GM18873 (cell line): ENCODE data around the gene BMP7.

Experiments
- ATAC-seq: cut with Tn5 transposase; IDR thresholded peaks from one replicate; pipeline ENCODE4 v1.9.1; 2021; ENCODE audit warnings: mild to moderate bottlenecking, moderate library complexity, moderate number of reproducible peaks; ENCODE audit not compliant: unreplicated experiment, low FRiP score

BMP7 gene

DNA sequence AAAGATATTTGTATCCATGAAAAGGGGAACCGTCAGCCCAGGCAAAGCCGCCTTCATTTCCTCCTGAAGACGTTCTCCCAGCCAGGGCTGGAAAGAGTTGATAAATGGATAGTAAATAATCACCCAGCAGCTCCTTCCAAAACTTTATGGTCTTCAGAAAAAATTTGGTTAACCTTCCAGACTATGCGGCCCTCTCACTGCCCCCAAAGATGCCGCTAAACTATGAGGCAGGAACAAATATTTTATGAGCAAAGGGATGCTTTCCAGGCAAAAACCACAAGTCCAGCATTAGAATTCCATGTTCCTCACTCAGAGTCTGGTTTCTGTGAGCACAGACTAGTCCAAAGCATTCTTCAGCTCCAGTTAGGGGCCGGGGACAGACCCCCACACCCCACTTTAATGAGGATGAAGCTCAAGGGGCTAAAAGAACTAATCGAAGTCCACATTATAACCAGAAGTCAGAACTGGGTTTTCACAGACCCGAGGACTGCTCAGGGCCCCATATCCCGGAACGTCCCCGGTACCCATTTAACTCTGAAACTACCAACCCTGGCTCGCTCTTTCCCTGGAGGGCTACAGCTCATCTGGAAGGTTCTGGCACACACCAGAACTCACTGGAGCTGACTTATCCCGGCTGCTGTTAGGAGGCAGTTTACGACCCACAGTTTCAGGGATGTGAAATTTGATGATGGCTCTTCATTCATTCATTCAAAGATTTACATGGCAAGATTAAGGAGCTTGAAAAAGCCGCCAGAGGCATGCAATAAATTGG lies 29.4 kb downstream of the BMP7 start:
- ATAC-seq = no peak

DNA sequence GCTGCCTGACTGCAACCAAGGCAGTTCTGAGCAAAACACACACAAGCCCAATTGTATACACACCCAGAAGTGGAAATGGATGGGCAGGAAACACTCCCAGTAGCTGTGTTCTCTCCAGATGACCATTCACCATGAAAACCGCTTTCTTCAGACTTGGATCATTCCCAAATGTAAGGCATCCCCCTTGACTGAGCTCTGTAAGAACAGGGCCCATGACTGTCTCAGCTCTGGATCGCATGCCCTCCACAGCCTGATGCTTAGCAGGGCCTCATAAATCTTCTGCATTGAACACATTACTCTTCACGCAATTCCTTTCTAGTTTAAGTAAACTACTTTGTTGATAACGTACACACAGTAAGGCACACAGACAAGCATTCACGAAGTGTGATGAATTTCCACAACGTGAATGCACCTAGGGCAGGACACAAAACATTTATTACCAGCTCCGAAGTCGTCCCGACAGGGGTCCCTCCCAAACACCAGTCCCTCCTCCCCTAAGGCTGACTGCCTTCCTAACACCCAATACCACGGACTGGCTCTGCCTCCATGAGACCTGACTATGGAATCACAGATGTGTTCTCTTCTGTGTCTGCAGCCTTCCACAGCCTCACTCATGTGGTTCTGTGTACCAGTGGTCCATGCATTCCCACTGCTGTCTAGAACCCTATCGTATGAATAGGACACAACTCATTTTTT lies 31.7 kb downstream of the BMP7 start:
- ATAC-seq = no peak

DNA sequence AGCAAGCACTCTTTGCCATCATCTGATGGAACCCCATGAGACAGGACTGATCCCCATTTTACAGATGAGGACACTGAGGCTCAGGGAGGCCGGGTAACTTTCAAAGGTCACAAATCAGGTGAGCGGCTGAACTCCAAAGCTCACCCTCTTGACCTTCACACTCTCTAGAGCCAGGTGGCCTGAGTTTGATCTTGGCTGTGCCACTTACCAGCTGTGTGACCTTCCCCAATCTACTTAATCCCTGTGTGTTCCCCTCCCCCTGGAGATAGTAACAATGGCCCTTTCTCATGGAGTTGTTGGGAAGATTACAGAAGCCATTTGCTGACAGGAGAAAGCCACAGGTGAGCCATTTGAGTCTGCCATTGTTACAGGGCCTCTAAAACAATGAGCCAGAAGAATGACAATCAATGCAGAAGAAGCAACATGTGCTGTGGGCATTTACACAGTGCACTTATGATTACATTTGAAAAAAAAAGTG lies 34.5 kb downstream of the BMP7 start:
- ATAC-seq = no peak

DNA sequence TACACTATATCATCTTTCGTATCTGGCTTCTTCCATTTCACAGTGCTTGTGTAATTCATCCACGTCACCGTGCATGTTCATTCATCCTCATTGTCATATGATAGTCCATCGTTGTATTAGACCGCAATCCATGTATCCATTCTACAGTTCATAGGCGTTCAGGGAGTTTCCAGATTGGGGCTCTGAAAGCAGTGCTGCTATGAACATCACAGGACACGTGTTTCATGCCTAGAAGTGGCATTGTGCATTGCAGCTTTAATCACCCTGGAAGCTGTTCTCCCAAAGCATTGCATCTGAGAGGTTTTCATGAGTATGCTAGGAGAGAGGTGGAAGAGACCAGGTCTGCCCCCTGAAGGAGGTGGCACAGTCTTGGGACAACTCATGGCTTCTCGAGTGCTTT lies 35.3 kb downstream of the BMP7 start:
- no peak for ATAC-seq

DNA sequence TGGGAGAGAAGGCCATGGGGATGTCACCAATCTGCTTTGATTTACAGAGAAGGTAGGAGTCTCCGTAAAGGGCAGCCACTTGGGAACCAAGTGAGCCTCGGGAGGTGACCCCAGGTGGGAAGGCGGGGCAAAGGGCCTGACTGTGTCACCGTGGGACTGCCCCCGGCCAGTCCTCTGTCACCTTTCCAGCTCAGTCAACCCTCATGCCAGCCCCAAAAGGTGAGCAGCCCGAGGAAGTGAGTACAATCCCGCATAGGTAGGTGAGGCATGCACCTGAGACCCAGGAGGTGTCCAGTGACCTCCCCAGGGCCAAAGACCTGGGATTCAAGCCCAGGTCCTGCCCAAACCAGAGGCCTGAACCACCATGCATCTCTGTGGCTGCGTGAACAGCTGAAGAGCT lies 36.2 kb downstream of the BMP7 start:
- ATAC-seq = no peak

DNA sequence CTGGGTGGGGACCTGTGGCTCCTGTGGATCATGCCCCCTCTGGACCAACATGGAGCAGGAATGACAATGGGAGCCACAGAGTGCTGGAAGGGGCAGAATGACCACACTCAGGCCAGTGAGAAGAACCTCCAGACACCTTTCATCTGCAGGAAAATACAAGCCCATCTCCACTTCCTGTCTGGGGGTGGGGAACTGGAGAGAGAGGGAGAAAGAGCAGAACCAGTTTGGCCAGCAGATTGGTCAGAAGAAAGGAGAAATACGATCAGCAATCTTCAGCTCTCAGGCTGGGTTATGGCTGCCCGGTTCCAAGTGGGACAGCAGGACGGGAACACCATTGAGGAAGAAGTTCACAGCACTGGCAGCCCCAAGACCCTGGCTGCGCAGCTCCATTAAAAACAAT lies 37.0 kb downstream of the BMP7 start:
- no peak for ATAC-seq

DNA sequence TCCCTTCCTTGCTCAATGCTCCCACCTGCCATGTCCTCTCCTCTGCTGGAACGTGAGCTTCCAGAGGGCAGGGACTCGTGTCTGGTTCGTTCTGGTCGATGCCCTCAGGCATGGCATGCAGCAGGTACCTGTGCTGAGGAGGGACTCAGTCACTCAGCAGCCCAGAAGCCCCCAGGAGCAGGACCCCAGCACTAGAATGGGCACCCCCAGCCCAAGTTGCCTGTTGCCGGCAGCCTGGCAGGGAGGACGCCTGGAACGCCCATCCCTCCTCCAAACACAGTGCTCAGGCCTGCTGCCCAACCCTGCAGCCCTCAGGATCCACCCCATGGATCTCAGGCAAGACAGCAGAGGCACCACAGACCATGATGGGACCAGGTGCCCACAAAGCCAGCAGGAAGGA lies 40.6 kb downstream of the BMP7 start:
- ATAC-seq = no peak

DNA sequence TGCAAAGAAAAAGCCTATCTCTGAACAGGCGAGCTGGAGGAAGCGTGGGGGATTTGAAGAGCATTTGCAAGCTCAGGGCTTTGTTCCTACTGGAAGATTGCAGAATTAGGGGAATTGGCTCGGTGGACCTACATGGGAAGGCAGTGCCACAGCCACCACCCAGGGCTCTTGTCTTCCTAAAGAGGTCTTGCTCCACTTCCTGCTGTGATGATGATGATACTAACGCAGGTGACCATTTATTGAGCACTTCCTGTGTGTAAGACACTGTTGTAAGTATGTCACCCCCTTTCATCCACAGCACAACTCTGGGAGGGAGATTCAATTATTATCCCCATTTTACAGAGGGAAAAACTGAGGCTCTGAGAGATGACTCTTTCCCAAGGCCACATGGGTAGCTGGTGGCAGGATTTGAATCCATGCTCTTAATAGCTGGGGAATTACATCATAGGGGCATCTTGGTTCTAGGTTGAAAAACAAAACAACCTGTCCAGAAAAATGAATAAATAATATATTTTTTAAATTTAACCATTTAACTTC lies 41.2 kb downstream of the BMP7 start:
- ATAC-seq = no peak

DNA sequence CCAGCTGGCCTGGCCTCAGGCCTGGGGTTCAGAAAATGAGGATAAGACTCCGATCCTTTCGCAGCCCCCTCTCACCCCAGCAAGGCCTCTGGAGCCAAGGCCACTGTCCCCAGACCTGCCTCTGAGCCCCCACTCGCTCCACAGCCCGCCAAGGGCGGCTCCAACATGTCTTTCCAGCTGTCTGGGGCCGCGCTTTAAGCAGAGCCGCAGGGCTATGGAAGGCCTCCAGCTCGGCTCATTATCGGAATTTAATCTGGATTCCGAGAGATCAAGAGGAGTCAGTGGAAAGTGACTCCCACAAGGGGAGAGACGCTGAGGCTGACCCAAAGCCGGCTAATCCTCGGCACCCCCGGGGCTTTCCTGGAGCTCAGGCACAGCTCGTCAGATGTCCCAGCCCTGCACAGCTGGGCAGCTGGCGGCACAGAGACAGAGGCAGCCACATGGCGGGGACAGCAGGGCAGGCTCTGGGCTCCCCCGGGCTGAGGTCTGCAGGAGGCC lies 41.8 kb downstream of the BMP7 start:
- no peak for ATAC-seq

DNA sequence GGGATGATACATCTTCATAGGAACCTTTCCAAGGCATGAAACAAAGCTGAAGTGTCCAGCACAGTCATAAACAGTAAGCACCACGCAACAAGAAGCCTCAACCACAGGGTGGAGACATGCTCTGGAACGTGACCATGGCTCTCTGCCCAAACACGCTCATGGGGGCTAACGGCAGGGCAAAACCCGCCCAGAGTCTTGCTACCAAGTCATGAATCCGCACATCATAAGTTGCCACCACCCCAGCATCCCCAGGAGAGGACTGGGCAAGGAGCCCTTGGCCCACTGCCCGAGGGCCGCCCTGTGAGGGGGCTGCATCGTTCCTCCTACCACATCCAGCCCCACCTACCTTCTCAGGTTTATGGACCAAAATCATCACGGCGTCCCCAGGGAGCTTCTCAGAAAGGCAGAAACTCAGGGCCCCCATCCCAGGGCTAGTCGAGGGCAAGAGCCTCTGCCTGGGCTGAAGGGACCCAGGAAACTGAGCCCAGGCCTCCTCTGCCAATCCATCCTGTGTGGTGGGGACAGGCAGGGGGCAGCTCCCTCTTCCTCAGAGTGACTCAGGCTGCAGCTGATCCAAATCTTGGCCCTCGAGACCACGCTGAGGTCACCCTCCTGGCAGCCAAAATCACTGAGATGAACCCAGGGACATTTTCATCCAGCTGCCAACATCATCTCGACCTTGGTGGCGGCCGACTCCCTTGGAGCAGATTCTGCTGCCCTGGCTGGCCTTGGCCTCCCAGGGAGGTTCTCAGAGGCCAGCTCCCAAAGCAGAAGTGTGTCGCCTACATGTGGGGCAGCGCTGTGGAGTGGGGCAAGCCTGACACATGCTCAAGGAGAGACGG lies 42.6 kb downstream of the BMP7 start:
- ATAC-seq = no peak

DNA sequence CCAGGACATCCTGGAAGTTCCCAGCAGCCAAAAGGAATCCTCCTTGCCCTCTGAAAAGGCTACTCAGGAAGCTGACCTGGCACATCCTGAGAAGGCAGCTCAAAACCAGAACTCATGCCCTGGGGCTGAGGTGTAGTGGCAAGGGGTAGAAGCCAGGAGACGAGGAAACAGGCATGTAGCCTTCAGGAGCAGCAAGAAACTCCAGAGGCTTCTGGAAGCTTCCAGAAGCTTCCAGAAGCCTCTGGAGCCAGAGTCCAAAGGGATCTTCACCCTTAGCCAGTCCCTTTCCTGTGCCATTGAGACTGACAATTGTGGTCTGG lies 43.9 kb downstream of the BMP7 start:
- no peak for ATAC-seq

DNA sequence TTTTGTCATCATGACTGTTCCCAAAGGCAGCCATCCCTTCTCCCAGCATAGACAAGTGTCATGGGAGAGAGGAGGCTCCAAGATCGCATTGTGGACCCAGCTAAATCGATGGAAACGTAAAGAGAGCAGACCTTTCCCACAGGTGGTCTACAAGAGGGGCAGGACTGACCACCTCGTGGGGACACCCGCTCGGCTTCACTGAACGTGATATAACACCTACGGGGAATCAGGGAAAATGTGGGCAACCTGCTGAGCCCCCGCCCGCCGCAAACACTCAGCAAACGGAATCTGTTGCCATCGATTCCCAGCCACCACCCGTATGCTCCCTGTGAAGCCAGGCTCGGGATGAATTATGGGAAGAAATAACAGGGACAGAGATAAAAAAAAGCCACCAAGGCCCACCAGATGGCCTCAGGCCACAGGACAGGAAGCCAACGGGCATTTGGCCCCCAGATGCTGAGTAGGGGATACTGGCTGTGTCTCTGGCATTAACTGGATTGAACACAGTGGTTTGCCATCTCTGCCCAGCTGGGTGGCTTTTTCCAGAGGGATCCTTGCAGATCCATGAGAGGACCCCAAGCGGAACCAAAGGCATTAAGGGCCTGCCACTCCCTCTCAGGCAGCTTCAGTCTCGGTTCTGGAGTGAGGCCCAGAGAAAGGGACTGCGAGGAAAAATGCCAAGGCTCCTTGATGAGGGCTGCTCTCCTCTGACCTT lies 44.4 kb downstream of the BMP7 start:
- no peak for ATAC-seq

DNA sequence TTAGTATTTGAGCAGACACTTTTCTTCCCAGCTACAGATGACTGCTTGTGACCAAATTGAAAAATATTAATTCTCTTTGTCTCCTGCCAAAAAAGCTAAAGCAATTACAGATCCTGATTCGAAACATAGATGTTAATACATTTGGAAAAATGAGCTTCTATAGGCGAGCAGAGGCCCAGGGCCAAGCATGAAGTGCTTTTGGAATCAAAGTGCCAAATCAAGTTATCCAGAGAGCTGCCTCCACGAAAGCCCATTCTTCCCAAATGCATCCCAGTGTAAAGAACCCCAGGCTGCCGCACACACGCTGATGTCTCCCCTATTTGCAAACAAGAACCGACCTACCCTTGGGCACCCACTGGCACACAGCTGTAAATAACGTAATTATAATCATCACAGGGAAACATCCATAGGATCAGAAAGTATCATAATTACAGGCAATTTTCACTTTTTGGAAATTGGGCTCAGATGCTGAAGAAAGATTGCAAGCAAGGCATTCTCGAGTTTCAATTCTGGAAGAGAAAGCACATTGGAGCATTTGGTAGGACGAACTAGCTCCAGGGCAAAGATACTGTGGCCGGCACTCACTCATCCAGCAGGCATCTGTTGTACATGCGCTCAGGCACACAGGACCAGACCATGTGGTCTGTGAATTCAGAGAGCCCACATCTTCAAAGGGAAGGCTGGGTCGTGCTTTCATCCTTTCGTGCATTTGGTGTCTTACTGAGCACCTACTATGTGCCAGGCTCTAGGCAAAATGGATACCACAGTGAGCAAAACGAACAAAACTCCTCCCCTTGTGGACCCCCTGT lies 45.9 kb downstream of the BMP7 start:
- ATAC-seq = no peak

DNA sequence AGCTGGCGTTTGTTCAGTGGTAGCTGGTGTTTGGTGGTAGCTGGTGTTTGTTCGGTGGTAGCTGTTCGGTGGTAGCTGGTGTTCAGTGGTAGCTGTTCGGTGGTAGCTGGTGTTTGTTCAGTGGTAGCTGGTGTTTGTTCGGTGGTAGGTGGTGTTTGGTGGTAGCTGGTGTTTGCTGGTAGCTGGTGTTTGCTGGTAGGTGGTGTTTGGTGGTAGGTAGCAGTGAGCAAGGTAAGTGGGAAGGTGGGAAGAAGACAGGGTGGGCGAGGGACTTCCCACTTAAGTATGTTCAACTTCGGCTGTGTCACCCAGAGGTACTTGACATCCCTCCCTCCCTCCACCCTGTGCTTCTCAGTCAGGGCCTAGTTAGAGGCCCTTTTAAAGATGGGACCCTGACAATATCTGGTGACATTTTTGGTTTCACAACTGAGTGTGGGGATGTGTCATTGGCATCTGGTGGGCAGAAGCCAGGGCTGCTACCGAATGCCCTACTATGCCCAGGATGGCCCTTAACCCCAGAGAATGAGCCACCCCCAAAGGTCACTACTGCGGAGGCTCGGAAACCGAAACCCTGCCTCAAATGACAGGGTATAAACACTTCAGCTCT lies 47.3 kb downstream of the BMP7 start:
- ATAC-seq = no peak

DNA sequence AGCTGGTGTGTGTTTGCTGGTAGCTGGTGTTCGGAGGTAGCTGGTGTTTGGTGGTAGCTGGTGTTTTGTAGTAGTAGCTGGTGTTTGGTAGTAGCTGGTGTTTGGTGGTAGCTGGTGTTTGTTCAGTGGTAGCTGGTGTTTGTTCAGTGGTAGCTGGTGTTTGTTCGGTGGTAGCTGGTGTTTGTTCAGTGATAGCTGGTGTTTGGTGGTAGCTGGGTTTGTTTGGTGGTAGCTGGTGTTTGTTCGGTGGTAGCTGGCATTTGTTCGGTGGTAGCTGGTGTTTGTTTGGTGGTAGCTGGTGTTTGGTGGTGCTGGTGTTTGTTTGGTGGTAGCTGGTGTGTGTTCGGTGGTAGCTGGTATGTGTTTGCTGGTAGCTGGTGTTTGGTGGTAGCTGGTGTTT lies 48.0 kb downstream of the BMP7 start:
- no peak for ATAC-seq

DNA sequence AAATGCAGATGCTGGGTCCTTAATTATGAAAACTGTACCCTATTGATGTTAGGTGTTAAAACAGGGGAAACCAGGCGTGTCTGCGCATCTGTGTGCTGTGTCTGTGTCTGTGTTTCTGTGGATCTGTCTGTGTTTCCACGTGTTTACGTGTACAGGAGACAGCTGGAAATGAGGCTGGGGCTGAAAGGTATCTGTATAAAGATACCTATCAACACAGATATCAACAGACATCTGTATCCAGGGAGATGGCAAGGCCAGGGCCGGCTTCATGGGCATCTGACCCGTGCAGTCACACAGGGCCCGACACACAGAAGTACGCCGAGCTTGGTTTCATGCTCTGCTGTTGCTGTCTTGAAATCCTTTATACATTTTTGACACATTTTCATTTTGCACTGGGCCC lies 48.6 kb downstream of the BMP7 start:
- ATAC-seq = no peak

DNA sequence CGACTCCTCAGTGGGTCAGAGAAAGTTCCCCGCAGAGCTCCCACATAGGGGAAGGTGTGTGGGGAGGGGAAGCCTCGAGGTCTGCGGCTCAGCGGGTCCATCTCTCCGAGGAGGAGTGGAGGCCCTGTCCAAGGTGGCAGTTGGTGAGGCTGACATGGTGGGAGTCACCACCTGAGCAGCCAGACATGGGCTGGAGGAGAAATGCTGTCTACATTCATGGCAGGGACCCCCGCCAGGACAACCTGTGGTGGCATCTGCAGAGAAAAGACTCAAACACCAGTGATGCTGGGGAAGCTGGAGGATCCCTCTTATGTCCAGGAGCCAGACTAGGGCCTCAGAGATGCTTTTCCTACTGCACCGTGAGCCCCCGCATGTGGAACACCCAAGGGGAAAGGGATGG lies 49.8 kb downstream of the BMP7 start:
- ATAC-seq = no peak

DNA sequence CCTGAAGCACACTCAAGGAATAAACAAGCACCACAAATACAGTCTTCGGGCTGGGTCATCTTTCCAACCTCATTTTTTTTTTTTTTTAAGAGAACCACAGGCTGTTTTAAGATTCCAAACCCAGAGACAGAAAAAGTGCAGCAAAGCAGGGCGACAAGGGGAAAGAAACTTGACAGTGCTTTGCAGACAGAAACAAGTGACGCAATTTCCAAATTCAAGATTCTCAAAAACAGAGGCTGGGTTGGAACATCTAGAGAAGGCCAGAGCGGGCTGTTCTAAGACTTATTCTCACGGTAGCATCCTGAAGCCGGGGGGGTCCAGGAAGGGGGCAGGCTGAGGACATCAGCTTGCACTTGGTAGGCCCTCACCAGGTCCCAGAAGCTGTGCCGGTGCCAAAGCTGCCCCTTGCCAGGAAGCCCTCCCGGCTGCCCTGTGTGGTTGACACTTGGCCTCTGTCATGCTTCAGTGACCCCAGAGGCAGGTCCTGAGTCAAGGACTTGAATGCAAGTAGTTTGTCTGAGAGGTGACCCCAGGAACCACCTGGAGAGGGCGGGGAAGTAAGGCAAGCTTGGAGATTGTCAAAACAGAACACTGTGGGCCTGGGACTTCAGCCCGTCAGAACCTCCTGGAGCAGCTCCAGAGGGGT lies 50.5 kb downstream of the BMP7 start:
- ATAC-seq = no peak

DNA sequence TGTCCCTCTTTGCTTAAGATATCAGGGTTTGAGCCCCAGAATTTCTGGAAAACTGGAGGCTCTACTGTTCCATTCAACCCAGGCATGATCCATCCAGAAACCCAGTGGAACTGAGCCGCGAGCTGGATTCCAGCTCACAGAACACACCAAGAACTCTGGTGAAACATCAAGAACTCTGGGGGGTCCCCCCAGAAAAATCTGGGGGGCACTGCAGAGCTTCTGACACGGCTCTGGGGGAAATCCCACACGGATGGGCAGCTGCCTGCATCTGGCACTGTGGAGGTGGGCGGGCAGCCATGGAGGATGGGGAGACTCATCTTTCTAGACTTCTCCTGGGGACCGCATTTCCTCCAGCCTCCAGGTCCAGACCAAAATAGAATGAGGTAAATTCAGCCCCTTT lies 51.0 kb downstream of the BMP7 start:
- no peak for ATAC-seq
